HG02571 (cell line): ENCODE results near the gene PHYKPL.

Experiments used
- ATAC-seq: cut with Tn5 transposase; IDR thresholded peaks from one replicate; pipeline ENCODE4 v1.9.1; 2021; ENCODE audit warnings: mild to moderate bottlenecking, moderate library complexity; ENCODE audit not compliant: unreplicated experiment

The PHYKPL gene

GRCh38 chr5:178232124-178232919, at the start of gene PHYKPL:
Gene PHYKPL, minus strand, starts transcription at chr5:178232802. Its CDS starts 252 bp downstream, at chr5:178232550.
- ATAC-seq, result peak; percentile 61

- ATAC-seq, result no peak
These were observed 49.8 kb upstream of the PHYKPL start for GRCh38 chr5:178282391-178282790.

- no peak for ATAC-seq
These were observed 48.7 kb upstream of the PHYKPL start for GRCh38 chr5:178281331-178281730.

GRCh38 chr5:178280631-178281030, 48.0 kb upstream of the PHYKPL start:
- no peak for ATAC-seq

- no peak for ATAC-seq
These were observed 47.3 kb upstream of the PHYKPL start for GRCh38 chr5:178279723-178280438.

- no peak for ATAC-seq
These were observed 46.6 kb upstream of the PHYKPL start for GRCh38 chr5:178279026-178279722.

GRCh38 chr5:178278358-178279023, 45.9 kb upstream of the PHYKPL start:
- no peak for ATAC-seq

- ATAC-seq, result no peak
These were observed 45.3 kb upstream of the PHYKPL start for GRCh38 chr5:178277866-178278265.

- no peak for ATAC-seq
These were observed 44.7 kb upstream of the PHYKPL start for GRCh38 chr5:178277346-178277745.

GRCh38 chr5:178274781-178275537, 42.4 kb upstream of the PHYKPL start:
- no peak for ATAC-seq

- no peak for ATAC-seq
These were observed 41.3 kb upstream of the PHYKPL start for GRCh38 chr5:178273665-178274541.

- ATAC-seq, result no peak
These were observed 40.4 kb upstream of the PHYKPL start for GRCh38 chr5:178273041-178273440.

- ATAC-seq, result no peak
These were observed 40.0 kb upstream of the PHYKPL start for GRCh38 chr5:178272591-178272990.

- no peak for ATAC-seq
These were observed 39.3 kb upstream of the PHYKPL start for GRCh38 chr5:178271726-178272479.

- ATAC-seq, result no peak
These were observed 38.6 kb upstream of the PHYKPL start for GRCh38 chr5:178271231-178271630.

GRCh38 chr5:178269499-178269898, 36.9 kb upstream of the PHYKPL start:
- ATAC-seq, result no peak

- ATAC-seq, result no peak
These were observed 35.3 kb upstream of the PHYKPL start for GRCh38 chr5:178267876-178268275.

GRCh38 chr5:178267245-178267644, 34.6 kb upstream of the PHYKPL start:
- ATAC-seq, result no peak

GRCh38 chr5:178266581-178266980, 34.0 kb upstream of the PHYKPL start:
- ATAC-seq, result no peak
